IMR-90 (cell line): ENCODE data around the gene DNASE1.

Experiments
- CTCF ChIP-seq: conservative IDR thresholded peaks from 2 replicates; pipeline ENCODE4 v1.5.1; 2012; ENCODE audit warnings: mild to moderate bottlenecking, low read depth, low read length, improper control_type of control experiment
- POLR2A ChIP-seq: IDR thresholded peaks from 2 replicates; pipeline ENCODE4 v1.6.1; 2012; ENCODE audit warnings: mild to moderate bottlenecking, low read depth, low read length
- USF2 ChIP-seq: fragments of 150-350 bp; IDR thresholded peaks from 2 replicates; pipeline ENCODE4 v1.6.1; 2017; ENCODE audit warnings: mild to moderate bottlenecking, antibody characterized with exemption, low read length, low read depth

- no peak for TF ChIP-seq USF2
- no peak for TF ChIP-seq CTCF
- no peak for TF ChIP-seq POLR2A
These were observed 11.0 kb downstream of the DNASE1 start for GRCh38 chr16:3665508-3665907.
